ENCODE data around the gene CDK3. TPM values are rescaled to one million over a fixed set of nuclear protein-coding genes. Genes with fewer than 3 reads are reported as not detected.

Gene CDK3
- total RNA-seq, 1 experiment from 2014 or later = 11.9 TPM

DNA sequence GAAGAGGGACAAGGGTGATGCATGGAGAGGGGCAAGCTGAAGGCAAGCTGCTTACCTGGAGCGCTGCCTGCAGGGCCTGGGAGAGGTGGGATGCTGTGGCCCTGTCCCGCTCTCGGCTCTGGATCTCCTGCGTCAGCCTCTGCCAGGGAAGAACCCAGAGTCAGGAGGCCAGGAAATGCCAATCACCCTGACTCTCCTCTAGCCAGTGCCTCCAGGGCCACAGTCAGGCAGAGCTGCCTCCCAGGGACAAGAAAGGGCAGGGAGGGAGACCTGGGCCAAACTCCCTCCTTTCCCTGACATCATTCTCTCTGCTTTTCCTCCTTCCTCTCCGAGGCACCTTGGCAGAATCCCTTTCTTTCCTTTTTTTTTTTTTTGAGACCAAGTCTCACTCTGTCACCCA lies 11.3 kb downstream of the CDK3 start:
- in situ Hi-C loops (cut with HindIII; ENCODE audit: low pct_unique_long_range_greater_than_20kb, low sequenced_read_pairs) (no loop called here), intact Hi-C loops (cut with micrococcal nuclease; ENCODE audit: unreplicated experiment) (no loop called here)
- H3K4me1 ChIP-seq (ENCODE audit: control insufficient read depth, insufficient read depth, low read length) = no peaks in the 10 kb centered on the region
- ChIA-PET POLR2A (interaction anchor here (0.6 kb wide), 1 partner anchor 21 kb away, joined by 3 read pairs; no protein-coding TSS in a partner anchor), CTCF (no interaction called here)
- no TSS peak for BruUV-seq (replicated peaks)
- DNase-seq (ENCODE audit: low read depth, low spot score) (no peak), ATAC-seq (no peak)
- H3K36me3 ChIP-seq (ENCODE audit: control insufficient read depth, insufficient read depth, low read length) = no peaks in the 10 kb centered on the region
- no peaks in the 10 kb centered on the region for H3K9me3 ChIP-seq (ENCODE audit: control insufficient read depth, insufficient read depth, low read depth, low read length)
- H3K4me3 ChIP-seq (ENCODE audit: low read depth in 2 of 2, low read length in 2 of 2) = no peak overlapping the region
- TF ChIP-seq SIN3A (IDR thresholded peaks at IDR 0.05; ENCODE audit: borderline replicate concordance, insufficient read depth, low read depth, low read length) (no peak), TCF7L2 (IDR thresholded peaks at IDR 0.05; ENCODE audit: low read depth, low read length) (no peak), POLR2AphosphoS5 (IDR thresholded peaks at IDR 0.05; ENCODE audit: low read depth, low read length) (no peak)
- TF ChIP-seq, protein P1, sequence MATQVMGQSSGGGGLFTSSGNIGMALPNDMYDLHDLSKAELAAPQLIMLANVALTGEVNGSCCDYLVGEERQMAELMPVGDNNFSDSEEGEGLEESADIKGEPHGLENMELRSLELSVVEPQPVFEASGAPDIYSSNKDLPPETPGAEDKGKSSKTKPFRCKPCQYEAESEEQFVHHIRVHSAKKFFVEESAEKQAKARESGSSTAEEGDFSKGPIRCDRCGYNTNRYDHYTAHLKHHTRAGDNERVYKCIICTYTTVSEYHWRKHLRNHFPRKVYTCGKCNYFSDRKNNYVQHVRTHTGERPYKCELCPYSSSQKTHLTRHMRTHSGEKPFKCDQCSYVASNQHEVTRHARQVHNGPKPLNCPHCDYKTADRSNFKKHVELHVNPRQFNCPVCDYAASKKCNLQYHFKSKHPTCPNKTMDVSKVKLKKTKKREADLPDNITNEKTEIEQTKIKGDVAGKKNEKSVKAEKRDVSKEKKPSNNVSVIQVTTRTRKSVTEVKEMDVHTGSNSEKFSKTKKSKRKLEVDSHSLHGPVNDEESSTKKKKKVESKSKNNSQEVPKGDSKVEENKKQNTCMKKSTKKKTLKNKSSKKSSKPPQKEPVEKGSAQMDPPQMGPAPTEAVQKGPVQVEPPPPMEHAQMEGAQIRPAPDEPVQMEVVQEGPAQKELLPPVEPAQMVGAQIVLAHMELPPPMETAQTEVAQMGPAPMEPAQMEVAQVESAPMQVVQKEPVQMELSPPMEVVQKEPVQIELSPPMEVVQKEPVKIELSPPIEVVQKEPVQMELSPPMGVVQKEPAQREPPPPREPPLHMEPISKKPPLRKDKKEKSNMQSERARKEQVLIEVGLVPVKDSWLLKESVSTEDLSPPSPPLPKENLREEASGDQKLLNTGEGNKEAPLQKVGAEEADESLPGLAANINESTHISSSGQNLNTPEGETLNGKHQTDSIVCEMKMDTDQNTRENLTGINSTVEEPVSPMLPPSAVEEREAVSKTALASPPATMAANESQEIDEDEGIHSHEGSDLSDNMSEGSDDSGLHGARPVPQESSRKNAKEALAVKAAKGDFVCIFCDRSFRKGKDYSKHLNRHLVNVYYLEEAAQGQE (IDR thresholded peaks at IDR 0.05; ENCODE audit: insufficient read depth in 1 of 2, low read depth in 2 of 2, low read length in 1 of 2) = no peak
- TF ChIP-seq, protein P2, sequence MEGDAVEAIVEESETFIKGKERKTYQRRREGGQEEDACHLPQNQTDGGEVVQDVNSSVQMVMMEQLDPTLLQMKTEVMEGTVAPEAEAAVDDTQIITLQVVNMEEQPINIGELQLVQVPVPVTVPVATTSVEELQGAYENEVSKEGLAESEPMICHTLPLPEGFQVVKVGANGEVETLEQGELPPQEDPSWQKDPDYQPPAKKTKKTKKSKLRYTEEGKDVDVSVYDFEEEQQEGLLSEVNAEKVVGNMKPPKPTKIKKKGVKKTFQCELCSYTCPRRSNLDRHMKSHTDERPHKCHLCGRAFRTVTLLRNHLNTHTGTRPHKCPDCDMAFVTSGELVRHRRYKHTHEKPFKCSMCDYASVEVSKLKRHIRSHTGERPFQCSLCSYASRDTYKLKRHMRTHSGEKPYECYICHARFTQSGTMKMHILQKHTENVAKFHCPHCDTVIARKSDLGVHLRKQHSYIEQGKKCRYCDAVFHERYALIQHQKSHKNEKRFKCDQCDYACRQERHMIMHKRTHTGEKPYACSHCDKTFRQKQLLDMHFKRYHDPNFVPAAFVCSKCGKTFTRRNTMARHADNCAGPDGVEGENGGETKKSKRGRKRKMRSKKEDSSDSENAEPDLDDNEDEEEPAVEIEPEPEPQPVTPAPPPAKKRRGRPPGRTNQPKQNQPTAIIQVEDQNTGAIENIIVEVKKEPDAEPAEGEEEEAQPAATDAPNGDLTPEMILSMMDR (IDR thresholded peaks at IDR 0.05) = no peak
- H3K27ac ChIP-seq (ENCODE audit: low read length) = no peak overlapping the region
- H3K27me3 ChIP-seq (ENCODE audit: control insufficient read depth, insufficient read depth, low read length) = no peaks in the 10 kb centered on the region

DNA sequence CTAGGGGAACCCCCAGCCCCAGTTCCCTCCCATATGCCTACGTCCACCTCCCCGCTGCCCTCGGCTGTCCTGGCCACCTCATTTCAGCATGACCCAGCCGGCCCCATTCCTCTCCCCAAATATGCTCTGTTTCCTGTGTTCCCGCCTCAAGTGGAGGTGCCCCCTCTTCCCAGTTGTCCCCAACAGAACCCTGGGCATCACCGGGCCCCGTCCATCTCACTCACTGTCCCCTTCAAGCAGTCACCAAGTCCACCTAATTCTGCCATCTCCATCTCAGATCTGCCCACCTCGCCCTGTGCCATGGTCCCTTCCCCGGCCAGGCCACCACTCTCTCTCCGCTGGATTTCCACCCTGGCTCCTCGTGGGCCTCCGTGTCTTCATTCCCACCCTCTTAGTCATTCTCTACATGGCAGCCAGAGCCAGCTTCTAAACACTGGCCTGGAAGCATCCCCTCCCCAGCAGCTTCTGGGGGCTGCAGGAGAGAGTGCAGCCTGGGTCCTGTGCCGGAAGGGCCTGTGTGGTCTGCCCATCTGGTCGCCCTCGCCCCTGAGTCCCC lies 12.8 kb downstream of the CDK3 start:
- H3K27me3 ChIP-seq (ENCODE audit: control insufficient read depth, insufficient read depth, low read length) = no peaks in the 10 kb centered on the region
- POLR2A ChIA-PET = no interaction called here
- H3K9me3 ChIP-seq (ENCODE audit: control insufficient read depth, insufficient read depth, low read depth, low read length) = no peaks in the 10 kb centered on the region
- in situ Hi-C loops (cut with HindIII; ENCODE audit: low pct_unique_long_range_greater_than_20kb, low sequenced_read_pairs) = no loop called here
- H3K4me3 ChIP-seq (ENCODE audit: low read depth in 2 of 2, low read length in 2 of 2) = no peak overlapping the region
- DNase-seq (ENCODE audit: low read depth, low spot score) = no peak
- no peak for TF ChIP-seq SIN3A (IDR thresholded peaks at IDR 0.05; ENCODE audit: borderline replicate concordance, insufficient read depth, low read depth, low read length)
- TF ChIP-seq TCF7L2 (IDR thresholded peaks at IDR 0.05; ENCODE audit: low read depth, low read length) = no peak
- TF ChIP-seq, protein P2 (IDR thresholded peaks at IDR 0.05) = no peak
- TF ChIP-seq, protein P1 (IDR thresholded peaks at IDR 0.05; ENCODE audit: insufficient read depth in 1 of 2, low read depth in 2 of 2, low read length in 1 of 2) = no peak
- TF ChIP-seq POLR2AphosphoS5 (IDR thresholded peaks at IDR 0.05; ENCODE audit: low read depth, low read length) = no peak
- no peaks in the 10 kb centered on the region for H3K4me1 ChIP-seq (ENCODE audit: control insufficient read depth, insufficient read depth, low read length)
- no peak overlapping the region for H3K27ac ChIP-seq (ENCODE audit: low read length)
- BruUV-seq (replicated peaks) = no TSS peak
- no peak for ATAC-seq
- CTCF ChIA-PET = interaction anchor here (0.6 kb wide), 1 partner anchor 51 kb away, joined by 10 read pairs; no protein-coding TSS in a partner anchor
- H3K36me3 ChIP-seq (ENCODE audit: control insufficient read depth, insufficient read depth, low read length) = no peaks in the 10 kb centered on the region
- intact Hi-C loops (cut with micrococcal nuclease; ENCODE audit: unreplicated experiment) = no loop called here
